Astrocyte (in vitro differentiated cells and primary cell): ENCODE measurements around the gene WDR11.

Experiments
- EZH2 ChIP-seq: IDR thresholded peaks from 2 replicates; pipeline ENCODE4 v1.6.1; 2012; ENCODE audit warnings: mild to moderate bottlenecking, low read length, inconsistent platforms; ENCODE audit not compliant: insufficient read depth
- TF ChIP-seq, protein P1 (sequence below): IDR thresholded peaks from 2 replicates; pipeline ENCODE4 v1.5.1; 2011; ENCODE audit warnings: low read depth, mild to moderate bottlenecking, inconsistent platforms, low read length, moderate library complexity; ENCODE audit not compliant: insufficient read depth

DNA sequence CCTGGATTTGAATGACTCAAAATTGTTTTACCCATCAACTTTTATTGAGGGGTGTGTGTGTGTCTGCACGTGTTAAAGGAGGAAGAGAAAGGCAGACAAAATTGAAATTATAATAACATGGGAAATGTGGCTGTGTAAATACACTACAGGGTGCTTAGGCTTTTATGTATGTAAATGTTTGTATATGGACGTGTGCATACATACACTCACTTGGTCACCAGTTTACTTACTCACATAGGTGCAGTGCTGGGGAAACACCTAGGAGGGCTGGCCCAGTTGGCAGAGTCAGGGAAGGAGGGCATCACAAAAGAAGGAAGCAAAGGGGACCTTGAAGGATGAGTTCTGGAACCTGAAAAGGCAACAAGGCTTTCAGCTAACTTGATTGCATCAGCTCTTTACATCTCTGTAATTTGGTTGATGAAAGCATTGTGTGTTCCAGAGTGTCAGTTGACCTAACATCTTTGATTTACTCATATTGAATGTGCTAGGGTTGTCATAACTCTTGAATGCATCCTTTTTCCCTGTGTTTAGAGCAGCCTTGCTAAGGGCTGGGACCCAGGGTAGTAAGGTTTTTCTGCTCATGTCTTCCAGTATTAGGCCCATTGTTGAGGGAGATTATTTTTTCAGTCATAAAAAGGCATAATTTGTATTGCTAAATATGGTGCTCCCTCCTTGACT, 10.2 kb downstream of the WDR11 start:
- TF ChIP-seq, protein P1, sequence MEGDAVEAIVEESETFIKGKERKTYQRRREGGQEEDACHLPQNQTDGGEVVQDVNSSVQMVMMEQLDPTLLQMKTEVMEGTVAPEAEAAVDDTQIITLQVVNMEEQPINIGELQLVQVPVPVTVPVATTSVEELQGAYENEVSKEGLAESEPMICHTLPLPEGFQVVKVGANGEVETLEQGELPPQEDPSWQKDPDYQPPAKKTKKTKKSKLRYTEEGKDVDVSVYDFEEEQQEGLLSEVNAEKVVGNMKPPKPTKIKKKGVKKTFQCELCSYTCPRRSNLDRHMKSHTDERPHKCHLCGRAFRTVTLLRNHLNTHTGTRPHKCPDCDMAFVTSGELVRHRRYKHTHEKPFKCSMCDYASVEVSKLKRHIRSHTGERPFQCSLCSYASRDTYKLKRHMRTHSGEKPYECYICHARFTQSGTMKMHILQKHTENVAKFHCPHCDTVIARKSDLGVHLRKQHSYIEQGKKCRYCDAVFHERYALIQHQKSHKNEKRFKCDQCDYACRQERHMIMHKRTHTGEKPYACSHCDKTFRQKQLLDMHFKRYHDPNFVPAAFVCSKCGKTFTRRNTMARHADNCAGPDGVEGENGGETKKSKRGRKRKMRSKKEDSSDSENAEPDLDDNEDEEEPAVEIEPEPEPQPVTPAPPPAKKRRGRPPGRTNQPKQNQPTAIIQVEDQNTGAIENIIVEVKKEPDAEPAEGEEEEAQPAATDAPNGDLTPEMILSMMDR, result no peak
- TF ChIP-seq EZH2, result no peak
